SK-N-SH (cell line): ENCODE results near the gene NIPAL3. TPM values are rescaled to one million over a fixed set of nuclear protein-coding genes. Genes with fewer than 3 reads are reported as not detected.

Experiments
- CTCF ChIA-PET: fragments of 300-600, 350-600 bp; formaldehyde crosslinking; extraction: SDS; loops from one replicate; lab custom pipeline; 2021; lab: Yijun Ruan, JAX
- POLR2A ChIA-PET: fragments of 350-600 bp; sonication (Branson Sonifier 250); formaldehyde crosslinking; extraction: SDS; loops from one replicate; lab custom pipeline; 2020; ENCODE audit warnings: antibody characterized with exemption, inconsistent platforms; lab: Yijun Ruan, JAX
- DNase-seq: peaks from one replicate; pipeline ENCODE4 v3.0.0; 2012
- H2AFZ ChIP-seq: fragments of 200-600 bp; sonication (generic); 2 replicates; pipeline ENCODE4 v1.8.1; 2016; ENCODE audit warnings: antibody characterized with exemption, mild to moderate bottlenecking, low read depth
- H3F3A ChIP-seq: fragments of 200-600 bp; sonication (generic); replicated peaks from 2 replicates; pipeline ENCODE3; 2016; ENCODE audit warnings: antibody characterized with exemption, mild to moderate bottlenecking; ENCODE audit not compliant: insufficient read depth
- H3K27ac ChIP-seq, 2 experiments: fragments of 200-500 bp in 1 of 2; fragments of 200-600 bp in 1 of 2; sonication (Bioruptor generic) in 1 of 2; sonication (generic), shearing (Covaris generic) in 1 of 2; 2 replicates each; pipeline versions ENCODE4 v1.5.1 to v1.6.1; 2014 to 2016; ENCODE audit warnings: low read depth in 2 of 2, inconsistent platforms in 1 of 2, low read length in 1 of 2, mild to moderate bottlenecking in 1 of 2, mixed read lengths in 1 of 2
- H3K27me3 ChIP-seq: fragments of 200-600 bp; sonication (generic), shearing (Covaris generic); 2 replicates; pipeline ENCODE4 v1.6.1; 2016; ENCODE audit warnings: mixed run types; ENCODE audit not compliant: insufficient read depth
- H3K36me3 ChIP-seq, 2 experiments: fragments of 200-500 bp in 1 of 2; fragments of 200-600 bp in 1 of 2; sonication (Bioruptor generic) in 1 of 2; sonication (generic) in 1 of 2; replicated peaks in 1 of 2; 2 replicates each; pipeline versions ENCODE3 to v1.5.1; 2014 to 2016; ENCODE audit warnings: low read length in 1 of 2, mild to moderate bottlenecking in 1 of 2; ENCODE audit not compliant: insufficient read depth in 2 of 2, control insufficient read depth in 1 of 2
- H3K4me1 ChIP-seq, 2 experiments: fragments of 200-500 bp in 1 of 2; fragments of 200-600 bp in 1 of 2; sonication (Bioruptor generic) in 1 of 2; sonication (generic), shearing (Covaris generic) in 1 of 2; 2 replicates each; pipeline versions ENCODE4 v1.5.1 to v1.6.1; 2014 to 2016; ENCODE audit warnings: low read depth in 1 of 2, low read length in 1 of 2, mixed run types in 1 of 2; ENCODE audit not compliant: insufficient read depth in 2 of 2, control insufficient read depth in 1 of 2
- H3K4me2 ChIP-seq: fragments of 200-600 bp; sonication (generic), shearing (Covaris generic); 2 replicates; pipeline ENCODE4 v1.6.1; 2017; ENCODE audit warnings: mixed run types
- H3K4me3 ChIP-seq, 2 experiments: fragments of 200-500 bp in 1 of 2; fragments of 200-600 bp in 1 of 2; sonication (Bioruptor generic) in 1 of 2; sonication (generic), shearing (Covaris generic) in 1 of 2; 2 replicates each; pipeline versions ENCODE4 v1.5.1 to v1.8.1; 2014 to 2016; ENCODE audit warnings: low read depth in 2 of 2, inconsistent platforms in 1 of 2, low read length in 1 of 2, mild to moderate bottlenecking in 1 of 2, mixed read lengths in 1 of 2, moderate library complexity in 1 of 2
- H3K79me2 ChIP-seq: fragments of 200-600 bp; sonication (generic); 2 replicates; pipeline ENCODE4 v1.8.1; 2017; ENCODE audit warnings: mild to moderate bottlenecking; ENCODE audit not compliant: insufficient read depth
- H3K9ac ChIP-seq: fragments of 200-600 bp; sonication (generic); 2 replicates; pipeline ENCODE4 v1.6.1; 2017; ENCODE audit warnings: mixed run types
- H3K9me2 ChIP-seq: fragments of 200-600 bp; sonication (generic); 2 replicates; pipeline ENCODE4 v1.6.1; 2017; ENCODE audit warnings: mixed run types
- H3K9me3 ChIP-seq: fragments of 200-600 bp; sonication (generic); 2 replicates; pipeline ENCODE4 v1.6.1; 2017; ENCODE audit warnings: mixed run types, mild to moderate bottlenecking, moderate library complexity
- H4K20me1 ChIP-seq: fragments of 200-600 bp; sonication (generic); 2 replicates; pipeline ENCODE4 v1.6.1; 2017; ENCODE audit warnings: mild to moderate bottlenecking, mixed run types; ENCODE audit not compliant: insufficient read depth
- CHD2 ChIP-seq: fragments of 150-350 bp; IDR thresholded peaks from 2 replicates; pipeline ENCODE4 v1.6.1; 2018; ENCODE audit warnings: low read length; ENCODE audit not compliant: partially characterized antibody
- EZH2phosphoT487 ChIP-seq: fragments of 200-600 bp; sonication (generic); IDR thresholded peaks from 2 replicates; pipeline ENCODE4 v1.6.1; 2017; ENCODE audit warnings: low read depth, mixed run types, mild to moderate bottlenecking, antibody characterized with exemption, moderate library complexity, borderline replicate concordance
- FOSL2 ChIP-seq: IDR thresholded peaks from 2 replicates; pipeline ENCODE4 v1.4.0; 2012; ENCODE audit warnings: low read depth, mild to moderate bottlenecking, moderate library complexity, borderline replicate concordance
- FOXJ3 ChIP-seq: sonication (generic); formaldehyde crosslinking; IDR thresholded peaks from 2 replicates; pipeline ENCODE4 v1.5.1; 2020; ENCODE audit warnings: mild to moderate bottlenecking, missing genetic modification reagents
- JUND ChIP-seq: IDR thresholded peaks from 2 replicates; pipeline ENCODE4 v1.4.0; 2012
- POLR2AphosphoS5 ChIP-seq: IDR thresholded peaks from 2 replicates; pipeline ENCODE4 v1.6.1; 2012; ENCODE audit warnings: low read depth, low read length
- RAD21 ChIP-seq: IDR thresholded peaks from 2 replicates; pipeline ENCODE4 v1.6.1; 2012; ENCODE audit warnings: mild to moderate bottlenecking, low read length
- RXRA ChIP-seq: IDR thresholded peaks from 2 replicates; pipeline ENCODE4 v1.4.0; 2012; ENCODE audit warnings: low read depth, mild to moderate bottlenecking, borderline replicate concordance
- TEAD4 ChIP-seq: IDR thresholded peaks from 2 replicates; pipeline ENCODE4 v1.4.0; 2012; ENCODE audit warnings: mild to moderate bottlenecking, borderline replicate concordance; ENCODE audit not compliant: insufficient read depth
- YY1 ChIP-seq: IDR thresholded peaks from 2 replicates; pipeline ENCODE4 v1.4.0; 2012; ENCODE audit warnings: low read depth, mild to moderate bottlenecking
- WGBS: methylation state at CpG from one replicate; pipeline ENCODE4 v1.1.6; 2017; ENCODE audit warnings: low lambda C conversion rate; 5-methylcytosine and 5-hydroxymethylcytosine counted together
- polyA plus RNA-seq, 3 experiments: library from polyadenylated mRNA; depleted of rRNA; stranded (reverse); fragments of >200 nt; gene quantifications; 2 replicates each; pipeline ENCODE4 v1.2.3, GENCODE V29; 2012
- TF ChIP-seq, protein P1 (sequence below): IDR thresholded peaks from 2 replicates; pipeline ENCODE4 v1.6.1; 2012; ENCODE audit warnings: mild to moderate bottlenecking, low read depth, low read length, moderate library complexity
- TF ChIP-seq, protein P2 (sequence below): IDR thresholded peaks from 2 replicates; pipeline ENCODE4 v1.4.0; 2012; ENCODE audit warnings: low read depth, borderline replicate concordance
- TF ChIP-seq, protein P3 (sequence below): fragments of 200-600 bp; sonication (generic); IDR thresholded peaks from 2 replicates; pipeline ENCODE4 v1.6.1; 2017; ENCODE audit warnings: antibody characterized with exemption, mild to moderate bottlenecking, moderate library complexity

NIPAL3 gene
- polyA plus RNA-seq, 1 of the 3 experiments (the other 2 are of a cell fraction), result 20.3 TPM

DNA sequence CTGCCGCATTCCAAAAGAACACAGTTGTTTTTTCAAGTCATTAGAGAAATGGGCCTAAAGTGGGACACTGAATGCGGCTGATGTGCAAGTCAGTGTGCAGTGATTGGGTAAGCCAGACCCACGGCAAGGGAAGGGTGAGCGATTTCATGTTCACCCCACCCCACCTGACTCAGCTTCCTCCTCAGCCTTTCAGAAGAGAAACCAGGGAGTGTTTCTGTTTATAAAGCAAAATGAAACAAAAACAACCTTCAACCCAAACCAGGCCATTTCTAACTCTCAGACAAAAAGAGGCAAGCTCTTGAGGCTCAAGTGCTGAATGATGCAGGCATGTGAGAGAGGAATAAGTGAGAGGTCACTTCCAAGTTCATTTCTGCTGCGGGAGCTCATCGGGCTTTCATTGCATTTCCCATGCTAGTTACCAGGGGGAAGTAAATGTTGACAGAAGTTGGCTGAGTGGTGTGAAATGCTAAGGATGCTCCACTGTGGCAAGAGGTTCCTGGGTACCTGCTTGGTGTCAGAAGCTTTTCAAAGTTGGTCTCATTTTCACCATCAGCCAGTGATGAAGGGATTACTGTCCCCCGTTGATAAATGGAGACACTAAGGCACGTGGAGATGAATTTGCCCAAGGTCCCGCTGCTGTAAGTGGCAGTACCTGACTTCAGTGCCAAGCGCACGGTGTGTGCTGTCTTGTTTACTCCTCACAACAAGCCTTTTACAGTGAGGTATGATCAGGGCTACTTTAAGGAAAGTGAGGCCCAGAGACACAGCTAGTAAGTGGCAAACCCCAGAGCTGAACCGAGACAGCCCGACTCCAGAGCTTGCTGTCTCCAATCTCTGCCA, 31.1 kb upstream of the NIPAL3 start (continued):
- TF ChIP-seq, protein P1, sequence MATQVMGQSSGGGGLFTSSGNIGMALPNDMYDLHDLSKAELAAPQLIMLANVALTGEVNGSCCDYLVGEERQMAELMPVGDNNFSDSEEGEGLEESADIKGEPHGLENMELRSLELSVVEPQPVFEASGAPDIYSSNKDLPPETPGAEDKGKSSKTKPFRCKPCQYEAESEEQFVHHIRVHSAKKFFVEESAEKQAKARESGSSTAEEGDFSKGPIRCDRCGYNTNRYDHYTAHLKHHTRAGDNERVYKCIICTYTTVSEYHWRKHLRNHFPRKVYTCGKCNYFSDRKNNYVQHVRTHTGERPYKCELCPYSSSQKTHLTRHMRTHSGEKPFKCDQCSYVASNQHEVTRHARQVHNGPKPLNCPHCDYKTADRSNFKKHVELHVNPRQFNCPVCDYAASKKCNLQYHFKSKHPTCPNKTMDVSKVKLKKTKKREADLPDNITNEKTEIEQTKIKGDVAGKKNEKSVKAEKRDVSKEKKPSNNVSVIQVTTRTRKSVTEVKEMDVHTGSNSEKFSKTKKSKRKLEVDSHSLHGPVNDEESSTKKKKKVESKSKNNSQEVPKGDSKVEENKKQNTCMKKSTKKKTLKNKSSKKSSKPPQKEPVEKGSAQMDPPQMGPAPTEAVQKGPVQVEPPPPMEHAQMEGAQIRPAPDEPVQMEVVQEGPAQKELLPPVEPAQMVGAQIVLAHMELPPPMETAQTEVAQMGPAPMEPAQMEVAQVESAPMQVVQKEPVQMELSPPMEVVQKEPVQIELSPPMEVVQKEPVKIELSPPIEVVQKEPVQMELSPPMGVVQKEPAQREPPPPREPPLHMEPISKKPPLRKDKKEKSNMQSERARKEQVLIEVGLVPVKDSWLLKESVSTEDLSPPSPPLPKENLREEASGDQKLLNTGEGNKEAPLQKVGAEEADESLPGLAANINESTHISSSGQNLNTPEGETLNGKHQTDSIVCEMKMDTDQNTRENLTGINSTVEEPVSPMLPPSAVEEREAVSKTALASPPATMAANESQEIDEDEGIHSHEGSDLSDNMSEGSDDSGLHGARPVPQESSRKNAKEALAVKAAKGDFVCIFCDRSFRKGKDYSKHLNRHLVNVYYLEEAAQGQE, result no peak
- TF ChIP-seq, protein P2, sequence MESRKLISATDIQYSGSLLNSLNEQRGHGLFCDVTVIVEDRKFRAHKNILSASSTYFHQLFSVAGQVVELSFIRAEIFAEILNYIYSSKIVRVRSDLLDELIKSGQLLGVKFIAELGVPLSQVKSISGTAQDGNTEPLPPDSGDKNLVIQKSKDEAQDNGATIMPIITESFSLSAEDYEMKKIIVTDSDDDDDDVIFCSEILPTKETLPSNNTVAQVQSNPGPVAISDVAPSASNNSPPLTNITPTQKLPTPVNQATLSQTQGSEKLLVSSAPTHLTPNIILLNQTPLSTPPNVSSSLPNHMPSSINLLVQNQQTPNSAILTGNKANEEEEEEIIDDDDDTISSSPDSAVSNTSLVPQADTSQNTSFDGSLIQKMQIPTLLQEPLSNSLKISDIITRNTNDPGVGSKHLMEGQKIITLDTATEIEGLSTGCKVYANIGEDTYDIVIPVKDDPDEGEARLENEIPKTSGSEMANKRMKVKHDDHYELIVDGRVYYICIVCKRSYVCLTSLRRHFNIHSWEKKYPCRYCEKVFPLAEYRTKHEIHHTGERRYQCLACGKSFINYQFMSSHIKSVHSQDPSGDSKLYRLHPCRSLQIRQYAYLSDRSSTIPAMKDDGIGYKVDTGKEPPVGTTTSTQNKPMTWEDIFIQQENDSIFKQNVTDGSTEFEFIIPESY, result no peak

DNA sequence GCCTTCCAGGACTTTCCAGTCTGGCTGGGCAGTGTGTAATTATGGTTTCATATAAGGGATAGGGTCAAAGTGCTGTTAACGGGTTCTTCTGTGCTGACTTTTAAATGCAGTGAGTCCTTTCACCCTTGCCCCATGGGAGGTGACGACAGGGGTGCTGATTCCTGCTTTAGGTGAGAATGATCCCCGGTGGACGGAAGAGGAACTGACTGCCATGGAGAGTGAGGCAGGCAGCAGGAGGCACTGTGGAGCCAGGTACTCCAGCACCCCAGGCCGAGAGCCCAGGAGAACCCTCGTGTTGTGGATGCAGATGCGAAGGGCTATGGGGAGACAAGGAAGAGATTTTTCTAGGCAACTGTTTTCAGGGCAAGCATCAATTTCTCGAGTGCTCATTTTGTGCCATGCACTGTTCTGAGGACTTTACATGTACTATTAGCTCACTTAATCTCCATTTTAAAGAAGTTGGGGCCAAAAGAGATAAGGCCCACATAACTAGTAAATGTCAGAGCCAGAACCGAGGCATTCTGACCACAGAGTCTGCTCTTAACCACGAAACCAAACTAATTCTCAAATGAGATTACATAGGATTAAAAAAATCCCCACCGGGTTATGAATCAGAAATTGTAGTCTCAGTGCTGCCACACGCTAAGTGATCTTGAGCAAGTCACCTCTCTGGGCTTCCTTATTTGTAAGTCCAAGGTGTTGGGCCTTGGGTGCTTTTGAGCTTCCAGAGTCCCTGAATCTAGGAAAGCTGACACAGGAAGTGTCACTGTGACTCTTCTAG, 30.3 kb upstream of the NIPAL3 start:
- Histone ChIP-seq H3K4me2 (no peak overlapping the region), H3K27me3 (no peaks in the 10 kb centered on the region), H3K9me3 (no peaks in the 10 kb centered on the region), H3K9me2 (no peaks in the 10 kb centered on the region), H3K79me2 (no peaks in the 10 kb centered on the region), H3K4me3 (no peak overlapping the region), H3K36me3 (peaks cover 4% of the 10 kb centered on the region in 2 experiments), H3F3A (no peaks in the 10 kb centered on the region), H2AFZ (no peak overlapping the region), H3K9ac (no peak overlapping the region), H3K4me1 (peaks cover 3 to 7% of the 10 kb centered on the region in 2 experiments; a peak in 2 of 4 replicates), H4K20me1 (no peaks in the 10 kb centered on the region)
- no peak for DNase-seq
- POLR2A ChIA-PET, result no interaction called here
- CTCF ChIA-PET, result interaction anchor here (0.6 to 8.9 kb wide), 7 partner anchors 14 to 235 kb away, joined by 3 to 106 read pairs (median 3); no protein-coding TSS in a partner anchor
- 89% methylated on average over 11 of the region's 12 CpGs for WGBS
- TF ChIP-seq CHD2, result no peak
- TF ChIP-seq, protein P3, sequence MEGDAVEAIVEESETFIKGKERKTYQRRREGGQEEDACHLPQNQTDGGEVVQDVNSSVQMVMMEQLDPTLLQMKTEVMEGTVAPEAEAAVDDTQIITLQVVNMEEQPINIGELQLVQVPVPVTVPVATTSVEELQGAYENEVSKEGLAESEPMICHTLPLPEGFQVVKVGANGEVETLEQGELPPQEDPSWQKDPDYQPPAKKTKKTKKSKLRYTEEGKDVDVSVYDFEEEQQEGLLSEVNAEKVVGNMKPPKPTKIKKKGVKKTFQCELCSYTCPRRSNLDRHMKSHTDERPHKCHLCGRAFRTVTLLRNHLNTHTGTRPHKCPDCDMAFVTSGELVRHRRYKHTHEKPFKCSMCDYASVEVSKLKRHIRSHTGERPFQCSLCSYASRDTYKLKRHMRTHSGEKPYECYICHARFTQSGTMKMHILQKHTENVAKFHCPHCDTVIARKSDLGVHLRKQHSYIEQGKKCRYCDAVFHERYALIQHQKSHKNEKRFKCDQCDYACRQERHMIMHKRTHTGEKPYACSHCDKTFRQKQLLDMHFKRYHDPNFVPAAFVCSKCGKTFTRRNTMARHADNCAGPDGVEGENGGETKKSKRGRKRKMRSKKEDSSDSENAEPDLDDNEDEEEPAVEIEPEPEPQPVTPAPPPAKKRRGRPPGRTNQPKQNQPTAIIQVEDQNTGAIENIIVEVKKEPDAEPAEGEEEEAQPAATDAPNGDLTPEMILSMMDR, result peak; percentile 59
- no peak for TF ChIP-seq JUND
- no peak for TF ChIP-seq POLR2AphosphoS5
- no peak for TF ChIP-seq YY1
- TF ChIP-seq FOXJ3 (CRISPR knock-in tag), result no peak
- TF ChIP-seq TEAD4, result no peak
- no peak for TF ChIP-seq RXRA
- 0 out of 2 replicates have a peak, but pooled peaks have one; percentile 10 for TF ChIP-seq RAD21
- TF ChIP-seq FOSL2, result no peak
- TF ChIP-seq EZH2phosphoT487, result no peak
- TF ChIP-seq, all 33 proteins: peak for 2
- H3K27ac ChIP-seq, result no peak overlapping the region
